GM19193 (cell line): Measurements from ENCODE around the gene MRPS23.

Source experiments
- POLR2A ChIP-seq: IDR thresholded peaks from 4 replicates; pipeline ENCODE4 v1.6.1; 2011; ENCODE audit not compliant: insufficient read depth, insufficient read length; ENCODE audit errors: extremely low read depth

MRPS23 gene

DNA sequence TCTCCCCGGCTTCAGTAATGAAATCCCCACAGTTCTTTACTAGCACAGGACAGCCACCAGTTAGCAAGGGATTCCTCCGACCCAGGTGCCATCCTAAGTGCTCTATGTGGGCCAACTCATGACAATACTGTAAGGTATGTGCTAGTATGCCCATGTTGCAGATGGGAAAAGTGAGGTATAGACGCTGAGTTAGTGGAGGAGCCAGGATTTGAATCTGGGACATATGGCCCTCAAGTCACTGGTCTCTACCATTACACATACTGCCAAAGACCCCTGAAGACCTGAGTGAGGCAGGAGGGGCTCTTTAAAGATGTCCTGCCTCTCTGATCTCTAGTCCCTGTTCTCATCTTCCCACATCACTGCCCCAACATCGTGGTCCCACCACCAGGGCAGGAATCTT, 36.2 kb upstream of the MRPS23 start:
- TF ChIP-seq POLR2A: no peak

GRCh38 chr17:57885148-57885915, 35.5 kb upstream of the MRPS23 start:
- no peak for TF ChIP-seq POLR2A

GRCh38 chr17:57881783-57882351, 32.0 kb upstream of the MRPS23 start:
- TF ChIP-seq POLR2A: no peak

DNA sequence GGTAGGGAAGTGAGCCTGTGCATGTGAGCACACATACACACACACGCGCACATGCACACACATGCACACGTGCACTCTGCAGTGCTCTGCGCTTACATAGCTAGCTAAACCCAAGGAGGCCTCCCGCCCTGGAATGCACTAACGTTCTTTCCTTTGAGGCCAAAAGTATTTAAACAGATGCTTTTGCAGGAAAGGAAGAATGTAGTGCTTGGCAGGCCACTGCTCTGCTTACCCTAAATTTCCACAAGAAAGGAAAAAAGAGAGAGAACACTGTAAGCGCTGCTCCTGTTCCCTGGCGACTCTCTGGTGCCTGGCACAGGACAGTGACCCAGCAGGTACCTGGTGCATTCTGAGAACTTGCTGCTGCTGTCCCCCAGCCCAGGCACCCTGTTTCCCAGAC, 31.3 kb upstream of the MRPS23 start:
- TF ChIP-seq POLR2A: no peak

- TF ChIP-seq POLR2A: no peak
Observed at GRCh38 chr17:57880086-57880456, 30.2 kb upstream of the MRPS23 start.

DNA sequence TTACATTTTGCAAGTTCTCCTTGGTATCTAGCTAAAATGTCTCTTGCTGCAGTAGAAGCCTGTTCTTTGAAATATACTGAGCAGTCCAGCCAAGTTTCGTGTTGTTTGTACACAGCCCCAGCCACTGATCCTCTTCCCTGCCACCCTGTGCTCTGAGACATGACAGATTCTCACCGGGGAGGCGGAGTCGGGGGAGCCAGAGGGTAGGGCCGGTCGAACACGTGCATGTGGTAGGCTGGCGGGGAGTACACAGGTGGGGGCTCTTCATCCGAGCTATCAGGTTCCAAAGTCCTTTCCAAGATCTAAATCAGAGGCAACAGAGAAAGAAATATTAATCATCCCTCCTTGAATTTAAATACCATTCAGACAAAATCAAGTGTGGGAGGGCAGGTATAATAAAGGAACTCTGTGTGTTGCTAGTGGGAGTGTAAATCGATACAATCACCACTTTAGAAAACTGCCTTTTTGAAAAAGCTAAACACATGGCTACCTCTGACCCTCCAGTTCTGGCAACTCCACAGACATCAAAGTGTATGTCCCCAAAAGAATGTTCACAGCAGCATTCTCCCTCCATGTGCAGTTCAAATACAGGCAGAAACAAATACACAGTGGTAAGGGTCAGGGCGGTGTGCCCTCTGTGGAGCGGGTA, 29.7 kb upstream of the MRPS23 start:
- no peak for TF ChIP-seq POLR2A

GRCh38 chr17:57877803-57878377, 28.0 kb upstream of the MRPS23 start:
- no peak for TF ChIP-seq POLR2A

DNA sequence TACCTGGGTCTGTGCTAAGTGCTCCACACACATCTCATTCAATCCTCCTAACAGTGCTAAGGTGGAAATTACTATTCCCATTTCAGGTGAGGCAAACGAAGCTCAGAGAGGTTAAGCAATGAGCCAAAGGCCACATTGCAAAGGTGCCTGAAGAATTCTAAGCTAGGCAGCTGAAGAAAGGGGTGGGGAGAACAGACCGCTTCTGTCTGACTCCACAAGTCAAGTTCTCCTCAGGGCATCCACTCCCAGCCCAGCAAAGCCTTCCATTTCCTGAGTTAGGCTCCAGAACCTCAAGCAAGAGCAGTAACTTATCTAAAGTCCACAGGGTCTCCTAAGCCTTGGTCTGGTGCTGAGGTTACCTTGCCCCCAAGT, 27.0 kb upstream of the MRPS23 start:
- no peak for TF ChIP-seq POLR2A

DNA sequence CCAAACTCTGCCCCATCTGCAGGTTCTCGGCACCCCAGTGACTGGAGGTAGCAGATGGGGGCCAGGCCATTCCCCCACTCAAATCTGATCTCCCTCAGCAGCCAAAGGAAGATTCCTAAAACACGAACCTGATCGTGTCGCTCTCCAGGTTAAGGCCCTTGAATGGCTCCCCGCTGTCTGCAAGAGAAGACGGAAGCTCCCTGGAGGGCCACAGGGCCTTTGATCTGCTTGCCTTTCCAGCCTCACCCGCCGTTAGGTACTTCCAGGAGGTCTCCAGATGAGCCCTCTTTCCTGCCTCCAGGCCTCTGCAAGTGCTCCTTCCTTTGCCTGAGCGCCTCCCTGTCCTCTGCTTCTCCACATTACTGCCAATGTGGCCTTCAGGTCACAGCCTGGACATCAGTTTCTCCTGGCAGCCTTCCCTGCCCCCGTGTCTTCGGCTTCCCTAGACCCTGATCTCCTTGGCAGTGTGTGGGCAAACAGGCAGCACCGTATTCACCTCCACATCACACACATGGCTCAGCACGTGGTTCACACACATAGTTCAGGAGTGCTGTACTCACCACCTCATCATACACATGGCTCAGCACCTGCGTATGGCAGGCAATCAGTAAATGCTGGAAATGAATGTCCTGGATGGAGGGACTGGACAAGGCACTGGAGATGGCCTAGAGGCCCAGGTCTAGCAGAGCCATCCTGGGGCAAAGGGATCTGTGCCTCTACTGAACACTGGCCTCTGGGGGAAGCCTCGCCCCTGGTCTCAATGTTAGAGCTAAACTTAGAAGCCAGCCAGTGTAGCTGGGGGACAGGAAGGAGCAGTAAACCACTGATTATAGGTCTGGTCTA, 26.4 kb upstream of the MRPS23 start:
- TF ChIP-seq POLR2A: no peak

- TF ChIP-seq POLR2A: no peak
Observed at GRCh38 chr17:57875290-57876022, 25.6 kb upstream of the MRPS23 start.

GRCh38 chr17:57874434-57875289, 24.8 kb upstream of the MRPS23 start:
- TF ChIP-seq POLR2A: no peak

- no peak for TF ChIP-seq POLR2A
Observed at GRCh38 chr17:57874058-57874419, 24.2 kb upstream of the MRPS23 start.

- TF ChIP-seq POLR2A: no peak
Observed at GRCh38 chr17:57873261-57874057, 23.6 kb upstream of the MRPS23 start.
